HFFc6 (cell line): ENCODE measurements around the gene SPTAN1. TPM values are rescaled to one million over a fixed set of nuclear protein-coding genes. Genes with fewer than 3 reads are reported as not detected.
A peak's percentile ranks its signal among the peaks of the same experiment; 100 is the strongest.

ENCODE experiments used
- DNase-seq: peaks from one replicate; pipeline ENCODE4 v3.0.0-alpha.2; 2018
- H3K27ac Mint-ChIP-seq: 2 replicates; pipeline ENCODE4 v1.8.0; 2020; ENCODE audit warnings: mild to moderate bottlenecking, mixed read lengths
- H3K27me3 Mint-ChIP-seq: 2 replicates; pipeline ENCODE4 v1.8.0; 2021; ENCODE audit warnings: mild to moderate bottlenecking, moderate library complexity, mixed read lengths; ENCODE audit not compliant: insufficient read depth
- H3K36me3 Mint-ChIP-seq: 2 replicates; pipeline ENCODE4 v1.8.0; 2021; ENCODE audit warnings: low read depth, mixed read lengths
- H3K4me1 Mint-ChIP-seq: 2 replicates; pipeline ENCODE4 v1.8.0; 2020; ENCODE audit warnings: low read depth, mixed read lengths
- H3K4me3 Mint-ChIP-seq: 2 replicates; pipeline ENCODE4 v1.8.0; 2020; ENCODE audit warnings: mild to moderate bottlenecking, moderate library complexity, mixed read lengths
- H3K9me3 Mint-ChIP-seq: 2 replicates; pipeline ENCODE4 v1.8.0; 2020; ENCODE audit warnings: mild to moderate bottlenecking, mixed read lengths
- total RNA-seq, 6 experiments: library from RNA; stranded (reverse); fragmentation: NEBNext Ultra II Directional; extraction: Animal tissue kit (Norgen Biotek cat#: 25700); gene quantifications; 2 replicates in 1 of 6; 3 replicates in 5 of 6; pipeline ENCODE4 v1.2.3, GENCODE V29; 2021
- TF ChIP-seq, protein P1 (sequence below): fragments of 200-600 bp; sonication (generic); IDR thresholded peaks from 2 replicates; pipeline ENCODE4 v1.5.0; 2021; ENCODE audit warnings: antibody characterized with exemption, mild to moderate bottlenecking

The SPTAN1 gene
- total RNA-seq, 6 experiments from 2014 or later = 316 to 368 (median 327) TPM

GRCh38 chr9:128550226-128550625 lies 2.2 kb upstream of the SPTAN1 start:
- peaks cover 2% of the 10 kb centered on the region; the same call in 1 of the 2 replicates for H3K27me3 Mint-ChIP-seq
- DNase-seq = no peak
- H3K4me1 Mint-ChIP-seq = peaks cover 30% of the 10 kb centered on the region
- no peaks in the 10 kb centered on the region for H3K9me3 Mint-ChIP-seq
- peak overlapping the region; percentile 96; the same call in 1 of the 2 replicates for H3K4me3 Mint-ChIP-seq
- no peaks in the 10 kb centered on the region for H3K36me3 Mint-ChIP-seq
- TF ChIP-seq, protein P1, sequence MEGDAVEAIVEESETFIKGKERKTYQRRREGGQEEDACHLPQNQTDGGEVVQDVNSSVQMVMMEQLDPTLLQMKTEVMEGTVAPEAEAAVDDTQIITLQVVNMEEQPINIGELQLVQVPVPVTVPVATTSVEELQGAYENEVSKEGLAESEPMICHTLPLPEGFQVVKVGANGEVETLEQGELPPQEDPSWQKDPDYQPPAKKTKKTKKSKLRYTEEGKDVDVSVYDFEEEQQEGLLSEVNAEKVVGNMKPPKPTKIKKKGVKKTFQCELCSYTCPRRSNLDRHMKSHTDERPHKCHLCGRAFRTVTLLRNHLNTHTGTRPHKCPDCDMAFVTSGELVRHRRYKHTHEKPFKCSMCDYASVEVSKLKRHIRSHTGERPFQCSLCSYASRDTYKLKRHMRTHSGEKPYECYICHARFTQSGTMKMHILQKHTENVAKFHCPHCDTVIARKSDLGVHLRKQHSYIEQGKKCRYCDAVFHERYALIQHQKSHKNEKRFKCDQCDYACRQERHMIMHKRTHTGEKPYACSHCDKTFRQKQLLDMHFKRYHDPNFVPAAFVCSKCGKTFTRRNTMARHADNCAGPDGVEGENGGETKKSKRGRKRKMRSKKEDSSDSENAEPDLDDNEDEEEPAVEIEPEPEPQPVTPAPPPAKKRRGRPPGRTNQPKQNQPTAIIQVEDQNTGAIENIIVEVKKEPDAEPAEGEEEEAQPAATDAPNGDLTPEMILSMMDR = no peak
- peak overlapping the region; percentile 98 for H3K27ac Mint-ChIP-seq

- DNase-seq = peak; percentile 23
- H3K4me3 Mint-ChIP-seq = peak overlapping the region; percentile 96
- TF ChIP-seq, protein P1 = no peak
Measured at GRCh38 chr9:128550770-128551656, 1.4 kb upstream of the SPTAN1 start.

DNA sequence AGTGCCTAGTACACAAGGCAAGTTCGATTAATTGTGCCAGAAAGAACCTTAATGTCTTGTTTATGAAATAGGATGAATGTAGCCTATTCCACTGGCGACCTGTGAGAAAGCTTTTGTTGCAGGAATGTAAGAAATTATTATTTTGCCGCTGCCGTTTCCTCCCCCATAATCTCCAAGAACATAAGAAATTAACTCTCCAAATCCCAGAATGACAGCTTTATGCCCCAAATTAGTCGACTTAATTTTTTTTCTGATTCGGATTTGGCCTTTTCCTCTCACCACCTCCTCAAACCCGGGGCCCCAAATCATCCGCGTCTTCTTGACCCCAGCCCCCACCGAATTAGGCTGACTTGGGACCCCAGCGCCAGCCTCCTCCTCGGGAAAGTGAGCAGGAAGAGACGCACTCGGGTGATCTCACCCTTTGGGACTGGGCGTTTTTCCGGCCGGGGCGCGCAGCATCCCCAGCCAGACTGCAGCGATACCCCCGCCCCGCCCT lies 682 bp upstream of the SPTAN1 start:
- Mint-ChIP-seq H3K36me3 (0 out of 2 replicates have a peak, but pooled peaks cover 2% of the 10 kb centered on the region), H3K9me3 (no peaks in the 10 kb centered on the region), H3K27ac (peak overlapping the region; percentile 98), H3K4me3 (peak overlapping the region; percentile 96), H3K27me3 (peaks cover 2% of the 10 kb centered on the region; the same call in 1 of the 2 replicates), H3K4me1 (peaks cover 30% of the 10 kb centered on the region)
- no peak for DNase-seq
- TF ChIP-seq, protein P1 = no peak

More at GRCh38 chr9:128550770-128551656, 1.4 kb upstream of the SPTAN1 start:
- peaks cover 30% of the 10 kb centered on the region for H3K4me1 Mint-ChIP-seq
- H3K27ac Mint-ChIP-seq = peak overlapping the region; percentile 98
- H3K9me3 Mint-ChIP-seq = no peaks in the 10 kb centered on the region
- H3K36me3 Mint-ChIP-seq = no peaks in the 10 kb centered on the region
- H3K27me3 Mint-ChIP-seq = peaks cover 2% of the 10 kb centered on the region; the same call in 1 of the 2 replicates

DNA sequence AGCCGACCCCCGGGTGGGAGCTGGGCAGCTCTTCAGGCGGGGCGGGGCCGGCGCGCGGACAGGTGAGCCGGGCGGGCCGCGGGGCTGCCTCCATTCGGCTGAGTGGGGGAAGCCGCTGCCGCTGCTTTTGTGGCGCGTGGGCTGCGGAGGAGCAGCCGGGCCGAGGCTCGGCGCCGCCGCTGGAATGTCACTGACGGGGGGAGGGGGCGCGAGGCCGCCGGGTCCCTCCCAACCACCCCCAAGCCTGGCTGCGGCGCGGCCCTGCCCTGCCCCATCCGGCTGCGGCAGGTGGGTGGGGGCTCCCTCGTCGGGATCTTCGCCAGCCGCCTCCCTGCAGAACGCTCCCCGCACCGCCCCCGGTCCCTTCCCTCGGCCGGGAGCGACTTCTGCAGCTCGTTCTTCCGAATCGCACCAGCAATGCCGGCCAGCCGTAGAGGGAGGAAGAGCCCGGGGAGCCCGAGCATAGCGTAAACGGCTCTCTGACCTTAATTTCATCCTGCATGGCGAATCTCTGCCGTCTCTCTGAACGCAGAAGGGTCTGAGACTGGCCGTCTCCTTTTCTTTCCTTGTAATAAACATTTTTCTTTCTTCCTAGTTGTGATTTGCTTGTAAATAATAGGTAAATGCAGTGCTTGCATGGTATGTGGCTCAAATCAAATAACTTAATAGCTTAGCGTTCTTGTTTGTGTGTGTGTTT lies 505 bp downstream of the SPTAN1 start:
- H3K36me3 Mint-ChIP-seq = peaks cover 11% of the 10 kb centered on the region; the same call in 1 of the 2 replicates
- H3K4me1 Mint-ChIP-seq = peaks cover 30% of the 10 kb centered on the region
- DNase-seq = no peak
- no peak overlapping the region for H3K27ac Mint-ChIP-seq
- no peaks in the 10 kb centered on the region for H3K9me3 Mint-ChIP-seq
- 0 out of 2 replicates have a peak overlapping the region, but pooled peaks have one; percentile 96 for H3K4me3 Mint-ChIP-seq
- peaks cover 2% of the 10 kb centered on the region; the same call in 1 of the 2 replicates for H3K27me3 Mint-ChIP-seq
- TF ChIP-seq, protein P1 = no peak

DNA sequence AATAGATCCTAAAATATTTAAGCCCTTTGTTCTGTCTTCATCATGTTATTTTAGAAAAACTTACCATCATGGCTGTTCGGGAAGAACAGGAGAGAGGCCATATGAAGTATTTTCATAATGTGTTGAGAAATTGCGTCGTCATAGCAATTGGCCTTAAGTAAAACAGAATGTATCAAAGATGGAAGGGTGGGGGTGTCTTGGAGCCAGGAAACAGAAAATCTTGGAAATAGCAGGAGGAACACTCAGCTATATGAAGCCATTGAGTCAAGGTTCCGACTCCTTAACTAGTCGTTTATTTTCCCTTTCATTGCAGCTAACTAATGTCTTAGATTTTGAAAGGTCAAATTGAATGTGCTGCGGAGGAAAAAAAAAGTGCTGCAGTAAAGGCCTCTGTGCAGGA lies 1.3 kb downstream of the SPTAN1 start:
- Mint-ChIP-seq H3K9me3 (no peaks in the 10 kb centered on the region), H3K27ac (no peak overlapping the region), H3K4me1 (peaks cover 30% of the 10 kb centered on the region), H3K27me3 (peaks cover 2% of the 10 kb centered on the region), H3K36me3 (peaks cover 11% of the 10 kb centered on the region; the same call in 1 of the 2 replicates), H3K4me3 (no peak overlapping the region)
- TF ChIP-seq, protein P1 = no peak
- peak; percentile 66 for DNase-seq
